Left lung (tissue), 10 donors: ENCODE results near the gene SCN3A. TPM values are rescaled to one million over a fixed set of nuclear protein-coding genes. Genes with fewer than 3 reads are reported as not detected.

ENCODE experiments used
- ATAC-seq: fragments of 200-7000 bp; cut with Tn5 transposase; one replicate; pipeline ENCODE4 v1.9.1; 2020; ENCODE audit warnings: moderate library complexity
- DNase-seq, 4 donors: peaks; one replicate each; pipeline ENCODE4 v3.0.0-alpha.2; 2013 to 2020
- H3K27ac ChIP-seq, 2 donors: fragments of 200-600 bp; sonication (generic) in 1 of 2; one replicate each; pipeline versions ENCODE4 v1.5.0 to v1.8.0; 2020 to 2021
- H3K27me3 ChIP-seq, 2 donors: fragments of 200-600 bp; sonication (generic) in 1 of 2; one replicate each; pipeline versions ENCODE4 v1.5.0 to v1.8.0; 2020 to 2021
- H3K36me3 ChIP-seq, 2 donors: fragments of 200-600 bp; sonication (generic) in 1 of 2; one replicate each; pipeline versions ENCODE4 v1.5.0 to v1.8.0; 2020 to 2021
- H3K4me1 ChIP-seq, 2 donors: fragments of 200-600 bp; one replicate each; pipeline ENCODE4 v1.8.0; 2021
- H3K4me3 ChIP-seq, 2 donors: fragments of 200-600 bp; sonication (generic) in 1 of 2; one replicate each; pipeline versions ENCODE4 v1.5.0 to v1.8.0; 2020 to 2021; ENCODE audit warnings: mild to moderate bottlenecking in 1 of 2
- H3K9me3 ChIP-seq, 2 donors: fragments of 200-600 bp; sonication (generic) in 1 of 2; one replicate each; pipeline versions ENCODE4 v1.5.0 to v1.8.0; 2020 to 2021
- intact Hi-C, 2 donors: fragments of 100-400 bp; cut with DNase I; formaldehyde crosslinking; loops; one replicate each; pipeline versions ENCODE4 v1.11.2 to v1.14.2; 2022
- polyA plus RNA-seq, 6 donors: library from polyadenylated mRNA; unstranded; fragments of 120-200 nt; gene quantifications; one replicate each; pipeline ENCODE4 v1.2.1, GENCODE V29; 2013; ENCODE audit not compliant: insufficient read length in 6 of 6
- total RNA-seq, 2 donors: library from RNA; stranded (reverse); fragmentation: NEBNext Ultra II Directional; extraction: Animal tissue kit (Norgen Biotek cat#: 25700); gene quantifications; one replicate each; pipeline ENCODE4 v1.2.1, GENCODE V29; 2021
- TF ChIP-seq, protein P1 (sequence below), 2 donors: fragments of 200-600 bp; sonication (generic) in 1 of 2; IDR thresholded peaks; one replicate each; pipeline versions ENCODE4 v1.5.0 to v1.8.0; 2021; ENCODE audit warnings: antibody characterized with exemption in 2 of 2
- donor health status: DM: no; HTN: yes; CAD: no.
- donor health status: DM: no; HTN: no; CAD: no.

SCN3A gene
- total and polyA plus RNA-seq, 8 donors = 0.35 to 1.6 (median 0.95) TPM

- ATAC-seq = no peak
- DNase-seq = no peak
- no peaks in the 10 kb centered on the region for H3K36me3 ChIP-seq
- no peak overlapping the region for H3K4me3 ChIP-seq
- H3K27ac ChIP-seq = no peak overlapping the region
- peaks cover 0 to 28% of the 10 kb centered on the region in 2 donors for H3K9me3 ChIP-seq
- TF ChIP-seq, protein P1, sequence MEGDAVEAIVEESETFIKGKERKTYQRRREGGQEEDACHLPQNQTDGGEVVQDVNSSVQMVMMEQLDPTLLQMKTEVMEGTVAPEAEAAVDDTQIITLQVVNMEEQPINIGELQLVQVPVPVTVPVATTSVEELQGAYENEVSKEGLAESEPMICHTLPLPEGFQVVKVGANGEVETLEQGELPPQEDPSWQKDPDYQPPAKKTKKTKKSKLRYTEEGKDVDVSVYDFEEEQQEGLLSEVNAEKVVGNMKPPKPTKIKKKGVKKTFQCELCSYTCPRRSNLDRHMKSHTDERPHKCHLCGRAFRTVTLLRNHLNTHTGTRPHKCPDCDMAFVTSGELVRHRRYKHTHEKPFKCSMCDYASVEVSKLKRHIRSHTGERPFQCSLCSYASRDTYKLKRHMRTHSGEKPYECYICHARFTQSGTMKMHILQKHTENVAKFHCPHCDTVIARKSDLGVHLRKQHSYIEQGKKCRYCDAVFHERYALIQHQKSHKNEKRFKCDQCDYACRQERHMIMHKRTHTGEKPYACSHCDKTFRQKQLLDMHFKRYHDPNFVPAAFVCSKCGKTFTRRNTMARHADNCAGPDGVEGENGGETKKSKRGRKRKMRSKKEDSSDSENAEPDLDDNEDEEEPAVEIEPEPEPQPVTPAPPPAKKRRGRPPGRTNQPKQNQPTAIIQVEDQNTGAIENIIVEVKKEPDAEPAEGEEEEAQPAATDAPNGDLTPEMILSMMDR (IDR thresholded peaks at IDR 0.05) = no peak
- H3K4me1 ChIP-seq = no peaks in the 10 kb centered on the region
- intact Hi-C loops = no loop called here
- H3K27me3 ChIP-seq = no peaks in the 10 kb centered on the region
These were observed 124.4 kb downstream of the SCN3A start for GRCh38 chr2:165079432-165079831.

GRCh38 chr2:165078913-165079312 lies 124.9 kb downstream of the SCN3A start:
- H3K27me3 ChIP-seq = no peaks in the 10 kb centered on the region
- ATAC-seq (no peak), DNase-seq (no peak)
- intact Hi-C loops = no loop called here
- no peak overlapping the region for H3K4me3 ChIP-seq
- no peak overlapping the region for H3K27ac ChIP-seq
- TF ChIP-seq, protein P1 (IDR thresholded peaks at IDR 0.05) = no peak
- H3K36me3 ChIP-seq = no peaks in the 10 kb centered on the region
- H3K4me1 ChIP-seq = no peaks in the 10 kb centered on the region
- peaks cover 0 to 32% of the 10 kb centered on the region in 2 donors for H3K9me3 ChIP-seq

GRCh38 chr2:165074884-165075283 lies 129.0 kb downstream of the SCN3A start:
- no peak for DNase-seq
- Histone ChIP-seq H3K9me3 (peaks cover 0 to 22% of the 10 kb centered on the region in 2 donors), H3K27me3 (no peaks in the 10 kb centered on the region), H3K36me3 (no peaks in the 10 kb centered on the region), H3K27ac (no peak overlapping the region), H3K4me1 (no peaks in the 10 kb centered on the region), H3K4me3 (no peak overlapping the region)
- TF ChIP-seq, protein P1 (IDR thresholded peaks at IDR 0.05) = no peak
- intact Hi-C loops = no loop called here
- no peak for ATAC-seq

DNA sequence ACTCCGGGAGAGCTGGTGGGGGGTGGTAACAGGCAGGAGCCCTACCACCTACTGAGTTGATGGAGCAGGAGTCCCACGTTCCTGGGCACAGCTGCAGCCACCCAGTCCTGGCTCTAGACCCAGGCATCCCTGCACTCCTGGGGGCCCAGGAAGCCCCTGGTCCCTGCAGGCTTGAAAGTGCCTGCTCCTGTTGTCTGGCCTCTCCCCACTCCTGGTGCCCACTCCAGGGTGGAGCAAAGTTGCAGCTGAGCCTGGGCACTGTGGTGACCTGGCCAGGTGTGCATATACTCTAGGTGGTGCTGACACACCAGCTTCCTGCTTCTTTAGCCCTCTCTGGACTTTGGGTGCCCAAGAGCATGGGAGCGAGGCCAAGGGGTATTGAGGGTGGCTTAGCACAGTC lies 129.5 kb downstream of the SCN3A start:
- no peak overlapping the region for H3K4me3 ChIP-seq
- intact Hi-C loops = no loop called here
- peaks cover 0 to 22% of the 10 kb centered on the region in 2 donors for H3K9me3 ChIP-seq
- H3K4me1 ChIP-seq = no peaks in the 10 kb centered on the region
- no peaks in the 10 kb centered on the region for H3K36me3 ChIP-seq
- DNase-seq = peak in 1 of 4 donors; percentile 51
- H3K27ac ChIP-seq = no peak overlapping the region
- no peak for ATAC-seq
- no peaks in the 10 kb centered on the region for H3K27me3 ChIP-seq
- TF ChIP-seq, protein P1 (IDR thresholded peaks at IDR 0.05) = no peak

DNA sequence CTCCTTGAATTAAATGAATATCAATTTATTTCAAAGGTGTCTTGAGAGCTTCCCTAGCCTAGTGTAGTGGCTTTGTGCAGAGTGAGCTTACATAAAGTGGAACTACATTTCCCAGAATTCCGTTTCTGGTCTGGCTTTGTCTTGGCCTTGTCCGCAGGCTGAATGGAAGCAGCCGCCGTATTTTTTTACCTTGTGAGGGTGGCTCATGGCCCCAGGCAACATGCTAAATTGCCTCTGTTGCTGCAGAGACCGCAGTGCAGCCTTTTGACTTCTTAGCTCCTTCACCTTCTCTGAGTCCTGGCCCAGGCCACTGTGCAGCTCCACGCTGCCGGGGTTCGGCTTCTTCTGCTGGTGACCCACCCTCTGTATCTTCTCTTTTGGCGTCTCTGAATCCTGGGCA lies 133.8 kb downstream of the SCN3A start:
- no peak for ATAC-seq
- no peaks in the 10 kb centered on the region for H3K36me3 ChIP-seq
- no peak overlapping the region for H3K27ac ChIP-seq
- intact Hi-C loops = no loop called here
- DNase-seq = peak in 1 of 4 donors; percentile 39
- H3K4me3 ChIP-seq = no peak overlapping the region
- TF ChIP-seq, protein P1 (IDR thresholded peaks at IDR 0.05) = no peak
- H3K4me1 ChIP-seq = no peaks in the 10 kb centered on the region
- H3K9me3 ChIP-seq = peaks cover 0 to 14% of the 10 kb centered on the region in 2 donors
- no peaks in the 10 kb centered on the region for H3K27me3 ChIP-seq
